GM12878 (cell line): Measurements from ENCODE around the gene TSPEAR. TPM values are rescaled to one million over a fixed set of nuclear protein-coding genes. Genes with fewer than 3 reads are reported as not detected.

Experiments
- ATAC-seq: fragments of 200-7000 bp; cut with Tn5 transposase; 3 replicates; pipeline ENCODE4 v1.9.1; 2020; ENCODE audit warnings: mild to moderate bottlenecking, moderate library complexity
- BruUV-seq: library from RNA; stranded (reverse); fragments of 400-500 nt; replicated peaks from 2 replicates; lab custom pipeline; 2021; lab: Mats Ljungman, UMichigan
- CTCF ChIA-PET: fragments of 300-600 bp; sonication (Branson Sonifier 250); formaldehyde crosslinking; extraction: SDS; loops from one replicate; lab custom pipeline; 2021; ENCODE audit warnings: inconsistent platforms; lab: Yijun Ruan, JAX
- POLR2A ChIA-PET: fragments of 350-600 bp; formaldehyde crosslinking; extraction: SDS; loops from one replicate; lab custom pipeline; 2021; ENCODE audit warnings: inconsistent platforms; lab: Charles Lee
- RAD21 ChIA-PET: fragments of 300-600 bp; sonication (Branson Sonifier 250); formaldehyde crosslinking; loops from one replicate; lab custom pipeline; 2023; ENCODE audit warnings: antibody characterized with exemption; ENCODE audit not compliant: unreplicated experiment; lab: Charles Lee
- SMC1A ChIA-PET: fragments of 300-600 bp; sonication (Branson Sonifier 250); formaldehyde crosslinking; loops from one replicate; lab custom pipeline; 2023; ENCODE audit not compliant: unreplicated experiment, uncharacterized antibody; lab: Charles Lee
- DNase-seq: peaks from one replicate; pipeline ENCODE4 v3.0.0-alpha.2; 2011; ENCODE audit warnings: low read depth, low spot score
- FAIRE-seq: peaks from 3 replicates; lab custom pipeline; 2011; peaks lifted over from hg19 to GRCh38; lab: Jason Lieb, UNC
- H2AFZ ChIP-seq: 2 replicates; pipeline ENCODE4 v1.6.0; 2011; ENCODE audit warnings: low read depth, low read length, control low read depth; ENCODE audit not compliant: control insufficient read depth
- H3K27ac ChIP-seq: 2 replicates; pipeline ENCODE4 v1.5.1; 2011; ENCODE audit warnings: control low read depth; ENCODE audit not compliant: control insufficient read depth, insufficient read depth
- H3K27me3 ChIP-seq, 2 experiments: replicated peaks in 1 of 2; 2 replicates each; pipeline versions ENCODE4 v1.6.0 to v1.6.1; 2011; ENCODE audit warnings: low read length in 1 of 2; ENCODE audit not compliant: control insufficient read depth in 2 of 2, insufficient read depth in 2 of 2
- H3K36me3 ChIP-seq, 2 experiments: 2 replicates each; pipeline ENCODE4 v1.5.1; 2011; ENCODE audit warnings: low read length in 1 of 2; ENCODE audit not compliant: control insufficient read depth in 2 of 2, insufficient read depth in 2 of 2
- H3K4me1 ChIP-seq: 2 replicates; pipeline ENCODE4 v1.6.1; 2011; ENCODE audit warnings: mild to moderate bottlenecking, low read length, moderate library complexity, mixed read lengths; ENCODE audit not compliant: control insufficient read depth, insufficient read depth
- H3K4me2 ChIP-seq: 2 replicates; pipeline ENCODE4 v1.6.0; 2011; ENCODE audit warnings: control low read depth; ENCODE audit not compliant: control insufficient read depth, insufficient read depth
- H3K4me3 ChIP-seq: fragments of 200-600 bp; sonication (generic); 2 replicates; pipeline ENCODE4 v1.5.1; 2016
- H3K79me2 ChIP-seq: 2 replicates; pipeline ENCODE4 v1.6.0; 2011; ENCODE audit warnings: low read length; ENCODE audit not compliant: control insufficient read depth, insufficient read depth
- H3K9ac ChIP-seq: 2 replicates; pipeline ENCODE4 v1.8.0; 2011; ENCODE audit warnings: low read length, control low read depth, mixed read lengths; ENCODE audit not compliant: control insufficient read depth, insufficient read depth
- H3K9me3 ChIP-seq: replicated peaks from 3 replicates; pipeline ENCODE4 v1.5.1; 2011; ENCODE audit warnings: mild to moderate bottlenecking, low read length; ENCODE audit not compliant: control insufficient read depth, insufficient read depth
- H4K20me1 ChIP-seq: 2 replicates; pipeline ENCODE4 v1.6.0; 2011; ENCODE audit not compliant: control insufficient read depth, insufficient read depth
- CEBPB ChIP-seq, 2 experiments: fragments of 150-350 bp in 1 of 2; IDR thresholded peaks; 2 replicates each; pipeline ENCODE4 v1.6.1; 2012 to 2014; ENCODE audit warnings: low read depth in 2 of 2, low read length in 2 of 2, borderline replicate concordance in 1 of 2, inconsistent platforms in 1 of 2
- CHD1 ChIP-seq: IDR thresholded peaks from 2 replicates; pipeline ENCODE4 v1.6.1; 2012; ENCODE audit warnings: low read depth, low read length, improper control_type of control experiment
- HCFC1 ChIP-seq: fragments of 150-350 bp; IDR thresholded peaks from 2 replicates; pipeline ENCODE4 v1.6.1; 2014; ENCODE audit warnings: low read length
- IKZF1 ChIP-seq: fragments of 450-650 bp; conservative IDR thresholded peaks from 2 replicates; pipeline ENCODE4 v1.6.1; 2017; ENCODE audit warnings: antibody characterized with exemption, mild to moderate bottlenecking
- JUNB ChIP-seq: IDR thresholded peaks from 2 replicates; pipeline ENCODE4 v1.6.1; 2016; ENCODE audit warnings: antibody characterized with exemption, mild to moderate bottlenecking
- MEF2A ChIP-seq: IDR thresholded peaks from 2 replicates; pipeline ENCODE4 v1.6.1; 2011; ENCODE audit warnings: low read depth, mild to moderate bottlenecking, low read length, moderate library complexity; ENCODE audit not compliant: insufficient read depth
- NFIC ChIP-seq: IDR thresholded peaks from 2 replicates; pipeline ENCODE4 v1.6.1; 2012; ENCODE audit warnings: low read depth, mild to moderate bottlenecking, inconsistent platforms, low read length, moderate library complexity
- RBBP5 ChIP-seq: fragments of 200-600 bp; sonication (generic); conservative IDR thresholded peaks from 2 replicates; pipeline ENCODE4 v1.6.1; 2016
- RFX5 ChIP-seq: IDR thresholded peaks from 2 replicates; pipeline ENCODE4 v1.6.1; 2011; ENCODE audit warnings: low read depth, low read length, improper control_type of control experiment
- SREBF2 ChIP-seq: IDR thresholded peaks from 2 replicates; pipeline ENCODE4 v1.6.1; 2012; ENCODE audit warnings: mild to moderate bottlenecking, low read length
- STAT3 ChIP-seq: IDR thresholded peaks from 2 replicates; pipeline ENCODE4 v1.6.1; 2011; ENCODE audit warnings: low read depth, low read length, improper control_type of control experiment
- TBL1XR1 ChIP-seq: IDR thresholded peaks from 2 replicates; pipeline ENCODE4 v1.6.1; 2012; ENCODE audit warnings: low read depth, low read length, improper control_type of control experiment
- TCF3 ChIP-seq: IDR thresholded peaks from 2 replicates; pipeline ENCODE4 v1.6.1; 2012; ENCODE audit warnings: low read depth, mild to moderate bottlenecking, low read length, borderline replicate concordance; ENCODE audit not compliant: insufficient read depth
- TCF7 ChIP-seq: IDR thresholded peaks from 2 replicates; pipeline ENCODE4 v1.6.1; 2014; ENCODE audit warnings: antibody characterized with exemption, borderline replicate concordance
- ZNF24 ChIP-seq: fragments of 450-650 bp; IDR thresholded peaks from 2 replicates; pipeline ENCODE4 v1.6.1; 2017; ENCODE audit warnings: antibody characterized with exemption, mild to moderate bottlenecking
- ZSCAN29 ChIP-seq: fragments of 450-650 bp; IDR thresholded peaks from 2 replicates; pipeline ENCODE4 v1.6.1; 2017; ENCODE audit warnings: mild to moderate bottlenecking, moderate library complexity
- WGBS: methylation state at CpG from one replicate; pipeline ENCODE4 v1.1.6; 2016; ENCODE audit warnings: low lambda C conversion rate; ENCODE audit not compliant: insufficient replicate concordance, insufficient coverage; ENCODE audit errors: missing lambda C conversion rate; 5-methylcytosine and 5-hydroxymethylcytosine counted together
- in situ Hi-C: fragments of 300-500 bp; cut with MboI; formaldehyde crosslinking; loops from 9 replicates; pipeline ENCODE4 v1.14.3; 2018; ENCODE audit warnings: mixed read lengths
- intact Hi-C: fragments of 100-400 bp; cut with micrococcal nuclease; formaldehyde crosslinking; loops from one replicate; pipeline ENCODE4 v1.14.2; 2022; ENCODE audit not compliant: unreplicated experiment
- polyA plus RNA-seq, 11 experiments: library from polyadenylated mRNA; depleted of rRNA in 4 of 11; unstranded in 6 of 11; stranded (reverse) in 5 of 11; fragments of >200 nt; fragmentation: Nextera tagmentation in 4 of 11; fragmentation: Illumina TruSeq in 1 of 11; extraction: Ambion mirVana in 4 of 11; extraction: Trizol in 1 of 11; gene quantifications; 1 replicate in 1 of 11; 2 replicates in 10 of 11; pipeline versions ENCODE4 v1.2.1 to v1.2.3, GENCODE V29; 2011 to 2016; ENCODE audit warnings: inconsistent platforms in 2 of 11, missing spikeins in 2 of 11, low read depth in 1 of 11
- total RNA-seq, 4 experiments: library from RNA; depleted of rRNA in 3 of 4; stranded (reverse); fragments of >200 nt in 3 of 4; fragmentation: Illumina TruSeq in 1 of 4; extraction: Trizol in 1 of 4; gene quantifications; 2 replicates each; pipeline versions ENCODE4 v1.2.1 to v1.2.3, GENCODE V29; 2013 to 2021
- TF ChIP-seq, protein P1 (sequence below): fragments of 450-650 bp; IDR thresholded peaks from 2 replicates; pipeline ENCODE4 v1.6.1; 2017; ENCODE audit warnings: antibody characterized with exemption, mild to moderate bottlenecking, moderate library complexity
- TF ChIP-seq, protein P2 (sequence below): fragments of 450-650 bp; IDR thresholded peaks from 2 replicates; pipeline ENCODE4 v1.6.1; 2018; ENCODE audit warnings: mild to moderate bottlenecking, low read depth, moderate library complexity; ENCODE audit not compliant: partially characterized antibody
- TF ChIP-seq, protein P3 (sequence below): fragments of 450-650 bp; IDR thresholded peaks from 2 replicates; pipeline ENCODE4 v1.6.1; 2017; ENCODE audit warnings: mild to moderate bottlenecking, low read depth, inconsistent platforms; ENCODE audit not compliant: poor library complexity, severe bottlenecking

The TSPEAR gene
- total and polyA plus RNA-seq, 10 of the 15 experiments (the other 5 are each of a cell fraction or from before 2014, with no cell fraction given) = not detected

- H3K4me2 ChIP-seq = no peak overlapping the region
- H3K4me1 ChIP-seq = no peaks in the 10 kb centered on the region
- ATAC-seq (no peak), DNase-seq (no peak), FAIRE-seq (no peak)
- TF ChIP-seq ZNF24 = no peak
- TF ChIP-seq IKZF1 = no peak
- TF ChIP-seq, protein P1, sequence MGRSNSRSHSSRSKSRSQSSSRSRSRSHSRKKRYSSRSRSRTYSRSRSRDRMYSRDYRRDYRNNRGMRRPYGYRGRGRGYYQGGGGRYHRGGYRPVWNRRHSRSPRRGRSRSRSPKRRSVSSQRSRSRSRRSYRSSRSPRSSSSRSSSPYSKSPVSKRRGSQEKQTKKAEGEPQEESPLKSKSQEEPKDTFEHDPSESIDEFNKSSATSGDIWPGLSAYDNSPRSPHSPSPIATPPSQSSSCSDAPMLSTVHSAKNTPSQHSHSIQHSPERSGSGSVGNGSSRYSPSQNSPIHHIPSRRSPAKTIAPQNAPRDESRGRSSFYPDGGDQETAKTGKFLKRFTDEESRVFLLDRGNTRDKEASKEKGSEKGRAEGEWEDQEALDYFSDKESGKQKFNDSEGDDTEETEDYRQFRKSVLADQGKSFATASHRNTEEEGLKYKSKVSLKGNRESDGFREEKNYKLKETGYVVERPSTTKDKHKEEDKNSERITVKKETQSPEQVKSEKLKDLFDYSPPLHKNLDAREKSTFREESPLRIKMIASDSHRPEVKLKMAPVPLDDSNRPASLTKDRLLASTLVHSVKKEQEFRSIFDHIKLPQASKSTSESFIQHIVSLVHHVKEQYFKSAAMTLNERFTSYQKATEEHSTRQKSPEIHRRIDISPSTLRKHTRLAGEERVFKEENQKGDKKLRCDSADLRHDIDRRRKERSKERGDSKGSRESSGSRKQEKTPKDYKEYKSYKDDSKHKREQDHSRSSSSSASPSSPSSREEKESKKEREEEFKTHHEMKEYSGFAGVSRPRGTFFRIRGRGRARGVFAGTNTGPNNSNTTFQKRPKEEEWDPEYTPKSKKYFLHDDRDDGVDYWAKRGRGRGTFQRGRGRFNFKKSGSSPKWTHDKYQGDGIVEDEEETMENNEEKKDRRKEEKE = no peak
- TF ChIP-seq ZSCAN29 = no peak
- TF ChIP-seq TBL1XR1 = no peak
- no peak for TF ChIP-seq RBBP5
- no peak for TF ChIP-seq TCF3
- TF ChIP-seq RFX5 = no peak
- no peak for TF ChIP-seq STAT3
- TF ChIP-seq, protein P2, sequence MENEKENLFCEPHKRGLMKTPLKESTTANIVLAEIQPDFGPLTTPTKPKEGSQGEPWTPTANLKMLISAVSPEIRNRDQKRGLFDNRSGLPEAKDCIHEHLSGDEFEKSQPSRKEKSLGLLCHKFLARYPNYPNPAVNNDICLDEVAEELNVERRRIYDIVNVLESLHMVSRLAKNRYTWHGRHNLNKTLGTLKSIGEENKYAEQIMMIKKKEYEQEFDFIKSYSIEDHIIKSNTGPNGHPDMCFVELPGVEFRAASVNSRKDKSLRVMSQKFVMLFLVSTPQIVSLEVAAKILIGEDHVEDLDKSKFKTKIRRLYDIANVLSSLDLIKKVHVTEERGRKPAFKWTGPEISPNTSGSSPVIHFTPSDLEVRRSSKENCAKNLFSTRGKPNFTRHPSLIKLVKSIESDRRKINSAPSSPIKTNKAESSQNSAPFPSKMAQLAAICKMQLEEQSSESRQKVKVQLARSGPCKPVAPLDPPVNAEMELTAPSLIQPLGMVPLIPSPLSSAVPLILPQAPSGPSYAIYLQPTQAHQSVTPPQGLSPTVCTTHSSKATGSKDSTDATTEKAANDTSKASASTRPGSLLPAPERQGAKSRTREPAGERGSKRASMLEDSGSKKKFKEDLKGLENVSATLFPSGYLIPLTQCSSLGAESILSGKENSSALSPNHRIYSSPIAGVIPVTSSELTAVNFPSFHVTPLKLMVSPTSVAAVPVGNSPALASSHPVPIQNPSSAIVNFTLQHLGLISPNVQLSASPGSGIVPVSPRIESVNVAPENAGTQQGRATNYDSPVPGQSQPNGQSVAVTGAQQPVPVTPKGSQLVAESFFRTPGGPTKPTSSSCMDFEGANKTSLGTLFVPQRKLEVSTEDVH = no peak
- TF ChIP-seq MEF2A = no peak
- TF ChIP-seq CEBPB (IDR thresholded peaks at IDR 0.05; ENCODE audit: borderline replicate concordance in 1 of 2, low read depth in 2 of 2, low read length in 2 of 2) = no peak
- no peak for TF ChIP-seq TCF7
- no peak for TF ChIP-seq JUNB
- TF ChIP-seq, protein P3, sequence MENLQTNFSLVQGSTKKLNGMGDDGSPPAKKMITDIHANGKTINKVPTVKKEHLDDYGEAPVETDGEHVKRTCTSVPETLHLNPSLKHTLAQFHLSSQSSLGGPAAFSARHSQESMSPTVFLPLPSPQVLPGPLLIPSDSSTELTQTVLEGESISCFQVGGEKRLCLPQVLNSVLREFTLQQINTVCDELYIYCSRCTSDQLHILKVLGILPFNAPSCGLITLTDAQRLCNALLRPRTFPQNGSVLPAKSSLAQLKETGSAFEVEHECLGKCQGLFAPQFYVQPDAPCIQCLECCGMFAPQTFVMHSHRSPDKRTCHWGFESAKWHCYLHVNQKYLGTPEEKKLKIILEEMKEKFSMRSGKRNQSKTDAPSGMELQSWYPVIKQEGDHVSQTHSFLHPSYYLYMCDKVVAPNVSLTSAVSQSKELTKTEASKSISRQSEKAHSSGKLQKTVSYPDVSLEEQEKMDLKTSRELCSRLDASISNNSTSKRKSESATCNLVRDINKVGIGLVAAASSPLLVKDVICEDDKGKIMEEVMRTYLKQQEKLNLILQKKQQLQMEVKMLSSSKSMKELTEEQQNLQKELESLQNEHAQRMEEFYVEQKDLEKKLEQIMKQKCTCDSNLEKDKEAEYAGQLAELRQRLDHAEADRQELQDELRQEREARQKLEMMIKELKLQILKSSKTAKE = no peak
- TF ChIP-seq SREBF2 = no peak
- TF ChIP-seq NFIC = no peak
- no peak for TF ChIP-seq HCFC1
- no peak for TF ChIP-seq CHD1
- BruUV-seq = no TSS peak
- H3K9me3 ChIP-seq = peaks cover 2% of the 10 kb centered on the region; the same call in 1 of the 3 replicates
- H3K4me3 ChIP-seq = no peak overlapping the region
- intact Hi-C loops (no loop called here), in situ Hi-C loops (no loop called here)
- ChIA-PET POLR2A (no interaction called here), RAD21 (no interaction called here), SMC1A (no interaction called here), CTCF (no interaction called here)
- no peaks in the 10 kb centered on the region for H3K36me3 ChIP-seq
- H3K27me3 ChIP-seq = no peaks in the 10 kb centered on the region
- H3K79me2 ChIP-seq = no peaks in the 10 kb centered on the region
- H4K20me1 ChIP-seq = no peaks in the 10 kb centered on the region
- H3K27ac ChIP-seq = no peak overlapping the region
- 26% methylated on average over 18 of the region's 20 CpGs for WGBS
- no peak overlapping the region for H3K9ac ChIP-seq
- no peak overlapping the region for H2AFZ ChIP-seq
These were observed 97.2 kb downstream of the TSPEAR start for GRCh38 chr21:44614161-44614631.
